ENCODE results near the gene SLC22A15. TPM values are rescaled to one million over a fixed set of nuclear protein-coding genes. Genes with fewer than 3 reads are reported as not detected.

SLC22A15 gene
- total RNA-seq, 2 experiments from 2014 or later: 0.08 to 0.22 TPM

DNA sequence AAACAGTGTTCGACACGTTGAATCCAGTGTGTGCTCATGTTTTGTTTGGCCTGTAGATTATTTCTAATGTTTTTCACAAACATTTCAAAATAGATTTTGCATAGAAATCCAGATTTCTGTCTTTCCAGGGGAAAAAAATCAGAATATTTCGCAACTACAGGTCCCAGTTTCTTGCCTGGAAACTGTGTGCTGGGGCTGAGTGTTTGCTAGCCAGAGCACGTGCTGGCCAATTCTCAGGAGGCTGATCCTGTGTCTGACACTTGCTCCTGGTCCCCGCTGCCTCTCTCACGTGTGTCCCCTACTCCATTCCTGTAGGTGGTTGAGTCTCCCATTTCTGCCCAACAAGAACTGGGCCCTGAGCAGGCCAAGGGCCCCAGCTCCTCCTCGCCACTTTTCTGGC, 137.3 kb downstream of the SLC22A15 start:
- H3K4me3 ChIP-seq (ENCODE audit: low read length): no peak overlapping the region
- Mint-ChIP-seq H3K4me1 (ENCODE audit: low read depth) (no peaks in the 10 kb centered on the region), H3K27ac (no peak overlapping the region), H3K4me3 (no peak overlapping the region), H3K9me3 (no peaks in the 10 kb centered on the region), H3K36me3 (ENCODE audit: low read depth) (no peaks in the 10 kb centered on the region), H3K27me3 (peaks cover 9% of the 10 kb centered on the region)
- intact Hi-C loops (cut with DNase I, micrococcal nuclease): no loop called here
- no peak overlapping the region for H3K27ac ChIP-seq (ENCODE audit: low read depth in 1 of 2, low read length in 2 of 2)
- ATAC-seq (ENCODE audit: poor library complexity): no peak
- ChIA-PET POLR2A (no interaction called here), CTCF (no interaction called here)
- no peaks in the 10 kb centered on the region for H3K4me1 ChIP-seq (ENCODE audit: insufficient read depth, low read length)
- DNase-seq: no peak
- TF ChIP-seq, protein P1, sequence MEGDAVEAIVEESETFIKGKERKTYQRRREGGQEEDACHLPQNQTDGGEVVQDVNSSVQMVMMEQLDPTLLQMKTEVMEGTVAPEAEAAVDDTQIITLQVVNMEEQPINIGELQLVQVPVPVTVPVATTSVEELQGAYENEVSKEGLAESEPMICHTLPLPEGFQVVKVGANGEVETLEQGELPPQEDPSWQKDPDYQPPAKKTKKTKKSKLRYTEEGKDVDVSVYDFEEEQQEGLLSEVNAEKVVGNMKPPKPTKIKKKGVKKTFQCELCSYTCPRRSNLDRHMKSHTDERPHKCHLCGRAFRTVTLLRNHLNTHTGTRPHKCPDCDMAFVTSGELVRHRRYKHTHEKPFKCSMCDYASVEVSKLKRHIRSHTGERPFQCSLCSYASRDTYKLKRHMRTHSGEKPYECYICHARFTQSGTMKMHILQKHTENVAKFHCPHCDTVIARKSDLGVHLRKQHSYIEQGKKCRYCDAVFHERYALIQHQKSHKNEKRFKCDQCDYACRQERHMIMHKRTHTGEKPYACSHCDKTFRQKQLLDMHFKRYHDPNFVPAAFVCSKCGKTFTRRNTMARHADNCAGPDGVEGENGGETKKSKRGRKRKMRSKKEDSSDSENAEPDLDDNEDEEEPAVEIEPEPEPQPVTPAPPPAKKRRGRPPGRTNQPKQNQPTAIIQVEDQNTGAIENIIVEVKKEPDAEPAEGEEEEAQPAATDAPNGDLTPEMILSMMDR (IDR thresholded peaks at IDR 0.05): no peak
- no peaks in the 10 kb centered on the region for H3K9me3 ChIP-seq (ENCODE audit: control insufficient read depth in 1 of 2, insufficient read depth in 1 of 2, low read length in 2 of 2)
- peaks cover 2 to 3% of the 10 kb centered on the region in 2 experiments for H3K27me3 ChIP-seq (ENCODE audit: control insufficient read depth in 1 of 2, insufficient read depth in 2 of 2, low read length in 2 of 2)
- no peaks in the 10 kb centered on the region for H3K36me3 ChIP-seq (ENCODE audit: insufficient read depth, low read length)

DNA sequence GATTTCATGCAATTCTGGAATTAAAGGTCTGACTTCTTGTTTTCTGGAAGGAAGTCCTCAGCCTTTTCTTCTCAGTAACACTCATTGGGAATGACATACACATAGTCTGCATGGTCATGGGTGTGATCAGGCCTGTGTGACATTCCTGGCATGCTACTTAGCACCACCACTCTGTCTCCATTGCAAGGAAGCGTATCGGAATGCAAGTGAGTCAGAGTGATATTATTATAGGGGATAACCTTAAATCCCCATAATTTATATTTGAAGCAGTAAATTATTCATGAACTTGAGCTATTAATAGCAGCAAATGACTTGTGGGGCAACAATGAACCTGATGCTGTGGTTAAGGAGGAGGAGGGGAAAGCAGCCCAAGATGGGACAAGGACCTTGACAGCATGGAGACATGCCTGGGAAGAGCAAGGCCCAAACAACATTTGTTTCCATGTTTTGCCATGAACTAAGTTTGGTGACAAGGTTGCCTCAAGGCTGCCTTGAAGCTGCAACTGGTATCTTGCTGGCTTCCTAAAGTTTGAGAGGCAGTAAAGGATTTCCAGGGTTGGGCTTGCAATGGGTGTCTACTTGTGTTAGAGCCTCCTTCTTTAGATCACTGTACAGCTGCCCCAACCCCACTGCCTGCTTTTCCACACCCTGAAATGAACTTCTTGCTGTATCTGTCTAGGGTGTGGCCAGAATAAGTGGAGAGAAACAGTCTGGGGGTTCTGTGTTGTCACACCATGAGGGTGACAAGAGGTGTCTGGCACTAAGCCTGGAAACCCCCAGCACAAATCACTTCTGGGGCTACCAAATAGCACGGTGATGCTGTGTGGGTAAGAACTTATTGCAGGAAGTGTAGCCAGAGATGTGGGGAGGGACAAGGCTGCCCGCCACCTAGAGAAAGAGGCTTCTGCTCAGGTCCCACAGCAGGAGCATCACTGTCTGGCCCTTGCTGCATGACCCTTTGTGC, 139.4 kb downstream of the SLC22A15 start:
- no peak overlapping the region for H3K27ac Mint-ChIP-seq
- H3K4me3 Mint-ChIP-seq: no peak overlapping the region

DNA sequence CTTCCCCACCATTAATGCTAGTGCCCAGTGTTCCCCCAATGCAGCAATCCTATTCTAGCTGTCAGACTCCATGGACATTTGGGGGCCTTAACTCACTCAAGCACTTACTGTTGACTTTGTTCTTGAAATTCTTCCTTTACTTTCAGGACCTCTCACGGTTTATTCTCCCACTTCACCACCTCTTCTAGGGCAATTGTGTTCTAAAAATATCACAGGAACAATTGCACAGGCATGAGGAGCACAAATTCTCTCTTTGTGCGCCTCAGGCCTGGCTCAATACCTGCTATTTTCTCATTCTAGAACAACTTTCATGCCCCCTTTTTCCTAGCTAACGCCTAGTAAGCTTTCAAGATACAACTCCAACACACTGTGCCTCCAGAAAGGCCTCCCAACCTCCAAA, 142.2 kb downstream of the SLC22A15 start:
- Mint-ChIP-seq H3K4me1 (ENCODE audit: low read depth) (no peaks in the 10 kb centered on the region), H3K27ac (no peak overlapping the region), H3K27me3 (peaks cover 7% of the 10 kb centered on the region), H3K4me3 (no peak overlapping the region), H3K9me3 (no peaks in the 10 kb centered on the region), H3K36me3 (ENCODE audit: low read depth) (no peaks in the 10 kb centered on the region)
- Histone ChIP-seq H3K27me3 (ENCODE audit: control insufficient read depth in 1 of 2, insufficient read depth in 2 of 2, low read length in 2 of 2) (peaks cover 0 to 4% of the 10 kb centered on the region in 2 experiments), H3K9me3 (ENCODE audit: control insufficient read depth in 1 of 2, insufficient read depth in 1 of 2, low read length in 2 of 2) (no peaks in the 10 kb centered on the region), H3K27ac (ENCODE audit: low read depth in 1 of 2, low read length in 2 of 2) (no peak overlapping the region), H3K36me3 (ENCODE audit: insufficient read depth, low read length) (no peaks in the 10 kb centered on the region), H3K4me1 (ENCODE audit: insufficient read depth, low read length) (no peaks in the 10 kb centered on the region), H3K4me3 (ENCODE audit: low read length) (no peak overlapping the region)
- ATAC-seq (ENCODE audit: poor library complexity) (no peak), DNase-seq (no peak)
- ChIA-PET POLR2A (no interaction called here), CTCF (no interaction called here)
- intact Hi-C loops (cut with DNase I, micrococcal nuclease): no loop called here
- TF ChIP-seq, protein P1 (IDR thresholded peaks at IDR 0.05): no peak

More for the DNA sequence above, 139.4 kb downstream of the SLC22A15 start:
- H3K36me3 Mint-ChIP-seq (ENCODE audit: low read depth): no peaks in the 10 kb centered on the region
- no peaks in the 10 kb centered on the region for H3K4me1 Mint-ChIP-seq (ENCODE audit: low read depth)
- H3K27me3 Mint-ChIP-seq: peaks cover 4% of the 10 kb centered on the region
- Histone ChIP-seq H3K27me3 (ENCODE audit: control insufficient read depth in 1 of 2, insufficient read depth in 2 of 2, low read length in 2 of 2) (no peaks in the 10 kb centered on the region), H3K27ac (ENCODE audit: low read depth in 1 of 2, low read length in 2 of 2) (no peak overlapping the region), H3K36me3 (ENCODE audit: insufficient read depth, low read length) (no peaks in the 10 kb centered on the region), H3K4me1 (ENCODE audit: insufficient read depth, low read length) (no peaks in the 10 kb centered on the region), H3K4me3 (ENCODE audit: low read length) (no peak overlapping the region), H3K9me3 (ENCODE audit: control insufficient read depth in 1 of 2, insufficient read depth in 1 of 2, low read length in 2 of 2) (no peaks in the 10 kb centered on the region)
- intact Hi-C loops (cut with DNase I, micrococcal nuclease): no loop called here
- ChIA-PET CTCF (no interaction called here), POLR2A (no interaction called here)
- TF ChIP-seq, protein P1 (IDR thresholded peaks at IDR 0.05): no peak
- DNase-seq (no peak), ATAC-seq (ENCODE audit: poor library complexity) (no peak)
- no peaks in the 10 kb centered on the region for H3K9me3 Mint-ChIP-seq

Other genes with a start within 250 kb of the SLC22A15 start
- gene CASQ2, start 207.8 kb upstream of the SLC22A15 start, total RNA-seq: not detected
- gene NHLH2, start 135.4 kb upstream of the SLC22A15 start, total RNA-seq: not detected
- gene MAB21L3, start 134.9 kb downstream of the SLC22A15 start, total RNA-seq: not detected